Thyroid gland (tissue), 4 donors: Measurements from ENCODE around the gene IMMT. TPM values are rescaled to one million over a fixed set of nuclear protein-coding genes. Genes with fewer than 3 reads are reported as not detected.

Experiments used
- DNase-seq, 2 donors: peaks; one replicate each; pipeline ENCODE4 v3.0.0-alpha.2; 2019
- H3K27ac ChIP-seq, 3 donors: fragments of 200-600 bp; sonication (generic); 1 replicate in 2 of 3; 2 replicates in 1 of 3; pipeline ENCODE4 v1.5.1; 2016 to 2019; ENCODE audit warnings: mild to moderate bottlenecking in 1 of 3, moderate library complexity in 1 of 3
- H3K27me3 ChIP-seq: fragments of 200-600 bp; sonication (generic); one replicate; pipeline ENCODE4 v1.5.1; 2019
- H3K36me3 ChIP-seq, 2 donors: fragments of 200-600 bp; sonication (generic); one replicate each; pipeline ENCODE4 v1.5.1; 2016 to 2019
- H3K4me1 ChIP-seq, 2 donors: fragments of 200-600 bp; sonication (generic); one replicate each; pipeline ENCODE4 v1.5.1; 2017 to 2019
- H3K4me3 ChIP-seq, 3 donors: fragments of 200-600 bp; sonication (generic); replicated peaks in 1 of 3; 1 replicate in 2 of 3; 2 replicates in 1 of 3; pipeline ENCODE4 v1.5.1; 2016; ENCODE audit warnings: mild to moderate bottlenecking in 1 of 3
- H3K9me3 ChIP-seq: fragments of 200-600 bp; sonication (generic); one replicate; pipeline ENCODE4 v1.5.1; 2017
- CTCF ChIP-seq, 6 experiments: fragments of 200-600 bp in 3 of 6; fragments of 450-650 bp in 3 of 6; sonication (generic) in 3 of 6; IDR thresholded peaks; one replicate each; pipeline ENCODE4 v1.5.1; 2016 to 2019; ENCODE audit warnings: antibody characterized with exemption in 6 of 6, mild to moderate bottlenecking in 2 of 6, inconsistent platforms in 1 of 6, moderate library complexity in 1 of 6
- POLR2A ChIP-seq, 2 donors: fragments of 450-650 bp; IDR thresholded peaks; one replicate each; pipeline ENCODE4 v1.6.1; 2017; ENCODE audit warnings: antibody characterized with exemption in 2 of 2, mild to moderate bottlenecking in 2 of 2, moderate library complexity in 1 of 2
- WGBS, 2 donors: methylation state at CpG; one replicate each; pipeline ENCODE4 v1.1.5; 2017; 5-methylcytosine and 5-hydroxymethylcytosine counted together
- intact Hi-C: fragments of 100-400 bp; cut with DNase I; formaldehyde crosslinking; loops from one replicate; pipeline ENCODE4 v1.15.1; 2023
- total RNA-seq, 4 donors: library from RNA; depleted of rRNA; stranded (reverse); fragments of >200 nt; gene quantifications; one replicate each; pipeline ENCODE4 v1.2.3, GENCODE V29; 2016

IMMT gene
- total RNA-seq, 4 donors from 2014 or later = 54.0 to 88.2 (median 67.1) TPM

- no peak for DNase-seq
- no peaks in the 10 kb centered on the region for H3K27me3 ChIP-seq
- no peak for TF ChIP-seq POLR2A (IDR thresholded peaks at IDR 0.05)
- TF ChIP-seq CTCF (IDR thresholded peaks at IDR 0.05) = no peak
- H3K9me3 ChIP-seq = no peaks in the 10 kb centered on the region
- no peak overlapping the region for H3K27ac ChIP-seq
- 91 to 93% methylated on average over 2 of the region's 2 CpGs for WGBS, 2 donors
- H3K4me1 ChIP-seq = no peaks in the 10 kb centered on the region
- H3K4me3 ChIP-seq = no peak overlapping the region
- peaks cover 53 to 83% of the 10 kb centered on the region in 2 donors for H3K36me3 ChIP-seq
- intact Hi-C loops = no loop called here
Measured at GRCh38 chr2:86147793-86148192, 47.5 kb downstream of the IMMT start.

DNA sequence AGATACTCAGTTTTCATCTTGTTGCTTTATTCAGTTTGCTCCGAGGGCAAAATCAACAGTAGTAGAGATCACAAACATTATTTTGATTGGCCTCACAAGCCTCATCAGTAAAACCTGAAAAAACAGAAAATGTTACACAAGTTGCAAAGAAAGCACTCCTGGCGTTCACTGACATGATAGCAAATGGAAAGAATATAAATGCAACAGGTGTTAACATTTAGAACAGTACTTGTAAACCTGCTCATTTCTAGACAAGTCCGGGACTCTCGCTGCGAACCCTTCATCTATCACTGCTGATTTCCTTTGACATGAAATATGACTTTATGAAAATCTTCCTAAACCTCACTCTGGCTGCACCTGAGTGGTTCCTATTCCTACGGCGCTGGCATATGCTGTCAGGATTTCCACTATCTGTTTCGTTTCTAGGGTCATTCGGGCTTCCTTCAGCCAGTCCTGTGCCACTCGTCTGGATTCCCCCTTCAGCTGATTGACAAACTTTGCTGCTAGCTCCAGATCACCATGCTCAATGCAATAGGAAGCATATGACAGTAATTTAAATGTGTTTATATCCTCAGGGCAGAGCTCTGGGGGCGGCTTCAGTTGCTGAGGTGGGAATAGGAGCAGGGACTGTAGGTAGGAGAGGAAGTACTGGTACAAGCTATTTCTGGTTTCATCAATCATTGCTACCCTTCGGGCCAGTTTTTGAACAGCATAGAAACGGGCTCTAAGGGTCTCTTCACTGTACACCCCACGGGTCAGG, 51.2 kb downstream of the IMMT start:
- WGBS, 2 donors = 88 to 92% methylated on average over 12 to 14 of the region's 14 CpGs
- intact Hi-C loops = no loop called here
- H3K36me3 ChIP-seq = peaks cover 48 to 72% of the 10 kb centered on the region in 2 donors

GRCh38 chr2:86143307-86143706, 52.0 kb downstream of the IMMT start:
- TF ChIP-seq CTCF (IDR thresholded peaks at IDR 0.05) (no peak), POLR2A (IDR thresholded peaks at IDR 0.05) (no peak)
- no peaks in the 10 kb centered on the region for H3K9me3 ChIP-seq
- H3K4me3 ChIP-seq = no peak overlapping the region
- H3K27ac ChIP-seq = no peak overlapping the region
- intact Hi-C loops = no loop called here
- H3K4me1 ChIP-seq = no peaks in the 10 kb centered on the region
- no peaks in the 10 kb centered on the region for H3K27me3 ChIP-seq
- peaks cover 45 to 72% of the 10 kb centered on the region in 2 donors for H3K36me3 ChIP-seq
- WGBS, 2 donors = 93 to 96% methylated on average over 6 of the region's 6 CpGs
- DNase-seq = no peak

More for the DNA sequence above, 51.2 kb downstream of the IMMT start:
- TF ChIP-seq CTCF (IDR thresholded peaks at IDR 0.05) (no peak), POLR2A (IDR thresholded peaks at IDR 0.05) (no peak)
- H3K4me1 ChIP-seq = no peaks in the 10 kb centered on the region
- no peaks in the 10 kb centered on the region for H3K27me3 ChIP-seq
- no peak for DNase-seq
- H3K9me3 ChIP-seq = no peaks in the 10 kb centered on the region
- H3K4me3 ChIP-seq = no peak overlapping the region
- no peak overlapping the region for H3K27ac ChIP-seq

- Histone ChIP-seq H3K9me3 (no peaks in the 10 kb centered on the region), H3K4me1 (no peaks in the 10 kb centered on the region), H3K4me3 (no peak overlapping the region), H3K36me3 (peaks cover 45 to 72% of the 10 kb centered on the region in 2 donors), H3K27ac (no peak overlapping the region), H3K27me3 (no peaks in the 10 kb centered on the region)
- intact Hi-C loops = no loop called here
- TF ChIP-seq POLR2A (IDR thresholded peaks at IDR 0.05) (no peak), CTCF (IDR thresholded peaks at IDR 0.05) (no peak)
- no peak for DNase-seq
- 60 to 61% methylated on average over 3 of the region's 3 CpGs for WGBS, 2 donors
Measured at GRCh38 chr2:86142436-86143257, 52.6 kb downstream of the IMMT start.

DNA sequence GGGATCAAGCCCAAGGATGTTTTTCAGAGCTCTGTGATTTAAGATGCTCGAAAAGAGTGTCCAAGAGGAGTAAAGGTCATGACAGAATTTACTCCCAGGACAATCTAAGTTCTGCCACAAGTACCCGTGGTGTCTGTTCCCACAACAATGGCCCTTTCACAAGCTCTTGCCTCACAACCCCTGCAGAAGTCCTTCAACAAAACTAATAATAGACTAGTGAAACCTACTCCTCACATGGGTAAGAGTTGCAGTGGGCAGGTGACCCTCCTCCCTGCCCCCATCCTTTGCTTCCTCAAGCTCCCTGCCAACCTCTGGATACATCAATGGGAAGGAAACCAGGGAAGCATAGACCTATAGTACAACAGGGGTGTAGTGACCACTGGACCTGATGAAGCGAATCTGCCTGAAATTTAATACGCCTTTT, 54.3 kb downstream of the IMMT start:
- no peaks in the 10 kb centered on the region for H3K4me1 ChIP-seq
- no peaks in the 10 kb centered on the region for H3K9me3 ChIP-seq
- no peaks in the 10 kb centered on the region for H3K27me3 ChIP-seq
- no peak overlapping the region for H3K4me3 ChIP-seq
- TF ChIP-seq POLR2A (IDR thresholded peaks at IDR 0.05) = no peak
- no peak for TF ChIP-seq CTCF (IDR thresholded peaks at IDR 0.05)
- no peak overlapping the region for H3K27ac ChIP-seq
- DNase-seq = no peak
- intact Hi-C loops = no loop called here
- 85 to 86% methylated on average over 4 of the region's 4 CpGs for WGBS, 2 donors
- peaks cover 53 to 72% of the 10 kb centered on the region in 2 donors for H3K36me3 ChIP-seq
